WTC11 (cell line): ENCODE results near the gene MPC1. TPM values are rescaled to one million over a fixed set of nuclear protein-coding genes. Genes with fewer than 3 reads are reported as not detected.
"Not testable (repeated sequence)": the region's sequence is repeated elsewhere in the genome, so short reads cannot be mapped to it uniquely, and the experiment has no call there.

Experiments
- ATAC-seq: fragments of 200-7000 bp; cut with Tn5 transposase; 2 replicates; pipeline ENCODE4 v1.10.0; 2021; ENCODE audit warnings: mild to moderate bottlenecking, moderate library complexity
- CTCF ChIA-PET: fragments of 300-600 bp; sonication (Branson Sonifier 250); formaldehyde crosslinking; loops from one replicate; lab custom pipeline; 2021; ENCODE audit warnings: antibody characterized with exemption; lab: Charles Lee
- POLR2A ChIA-PET: fragments of 350-600 bp; sonication (Branson Sonifier 250); formaldehyde crosslinking; loops from one replicate; lab custom pipeline; 2021; ENCODE audit warnings: antibody characterized with exemption; lab: Charles Lee
- DNase-seq: peaks from one replicate; pipeline ENCODE4 v3.0.0; 2021; ENCODE audit warnings: low spot score
- H3K27ac Mint-ChIP-seq: 2 replicates; pipeline ENCODE4 v1.8.0; 2021; ENCODE audit warnings: mixed read lengths
- H3K27me3 Mint-ChIP-seq: 2 replicates; pipeline ENCODE4 v1.8.0; 2021; ENCODE audit warnings: low read depth, mild to moderate bottlenecking, moderate library complexity, mixed read lengths
- H3K36me3 Mint-ChIP-seq: 2 replicates; pipeline ENCODE4 v1.8.0; 2021; ENCODE audit warnings: mixed read lengths
- H3K4me1 Mint-ChIP-seq: 2 replicates; pipeline ENCODE4 v1.8.0; 2022; ENCODE audit warnings: mixed read lengths
- H3K4me3 Mint-ChIP-seq: 2 replicates; pipeline ENCODE4 v1.8.0; 2021; ENCODE audit warnings: mild to moderate bottlenecking, moderate library complexity, mixed read lengths
- H3K9me3 Mint-ChIP-seq: 2 replicates; pipeline ENCODE4 v1.8.0; 2021; ENCODE audit warnings: mixed read lengths
- ATF1 ChIP-seq: sonication (generic); formaldehyde crosslinking; IDR thresholded peaks from 2 replicates; pipeline ENCODE4 v1.8.1; 2023; ENCODE audit warnings: mild to moderate bottlenecking, moderate library complexity, missing genetic modification reagents
- CREM ChIP-seq: sonication (generic); formaldehyde crosslinking; IDR thresholded peaks from 2 replicates; pipeline ENCODE4 v1.8.1; 2022; ENCODE audit warnings: mild to moderate bottlenecking, missing genetic modification reagents, moderate library complexity
- FOXK1 ChIP-seq: sonication (generic); formaldehyde crosslinking; IDR thresholded peaks from 2 replicates; pipeline ENCODE4 v1.8.0; 2022; ENCODE audit warnings: mild to moderate bottlenecking, moderate library complexity, missing genetic modification reagents
- IRF2 ChIP-seq: sonication (generic); formaldehyde crosslinking; IDR thresholded peaks from 2 replicates; pipeline ENCODE4 v1.8.0; 2022; ENCODE audit warnings: low read depth, missing genetic modification reagents, borderline replicate concordance
- NR2C2 ChIP-seq: sonication (generic); formaldehyde crosslinking; IDR thresholded peaks from 2 replicates; pipeline ENCODE4 v1.8.0; 2022; ENCODE audit warnings: mild to moderate bottlenecking, missing genetic modification reagents
- NR3C1 ChIP-seq: sonication (generic); formaldehyde crosslinking; conservative IDR thresholded peaks from 2 replicates; pipeline ENCODE4 v1.8.1; 2023; ENCODE audit warnings: low read depth, mild to moderate bottlenecking, missing genetic modification reagents
- RELA ChIP-seq: sonication (generic); formaldehyde crosslinking; IDR thresholded peaks from 2 replicates; pipeline ENCODE4 v1.8.1; 2022; ENCODE audit warnings: missing genetic modification reagents, mild to moderate bottlenecking, borderline replicate concordance
- SMAD4 ChIP-seq: sonication (generic); formaldehyde crosslinking; IDR thresholded peaks from 2 replicates; pipeline ENCODE4 v1.8.0; 2022; ENCODE audit warnings: mild to moderate bottlenecking, missing genetic modification reagents
- SP1 ChIP-seq: sonication (generic); formaldehyde crosslinking; conservative IDR thresholded peaks from 2 replicates; pipeline ENCODE4 v1.8.1; 2022; ENCODE audit warnings: missing genetic modification reagents
- total RNA-seq: library from RNA; stranded (reverse); gene quantifications from 3 replicates; pipeline ENCODE4 v1.2.3, GENCODE V29; 2021
- TF ChIP-seq, protein P1 (sequence below): sonication (generic); formaldehyde crosslinking; IDR thresholded peaks from 2 replicates; pipeline ENCODE4 v1.8.1; 2023; ENCODE audit warnings: mild to moderate bottlenecking, missing genetic modification reagents, borderline replicate concordance
- TF ChIP-seq, protein P2 (sequence below): sonication (generic); formaldehyde crosslinking; IDR thresholded peaks from 2 replicates; pipeline ENCODE4 v1.8.0; 2022; ENCODE audit warnings: mild to moderate bottlenecking, missing genetic modification reagents
- TF ChIP-seq, protein P3 (sequence below): sonication (generic); formaldehyde crosslinking; IDR thresholded peaks from 2 replicates; pipeline ENCODE4 v1.8.0; 2022; ENCODE audit warnings: mild to moderate bottlenecking, missing genetic modification reagents
- TF ChIP-seq, protein P4 (sequence below): fragments of 250-450 bp; sonication (Bioruptor Pico); IDR thresholded peaks from 2 replicates; pipeline ENCODE4 v1.9.0; 2021; ENCODE audit warnings: moderate library complexity, mild to moderate bottlenecking, inconsistent platforms, borderline replicate concordance
- TF ChIP-seq, protein P5 (sequence below): sonication (generic); formaldehyde crosslinking; IDR thresholded peaks from 2 replicates; pipeline ENCODE4 v1.8.1; 2023; ENCODE audit warnings: mild to moderate bottlenecking, missing genetic modification reagents, moderate library complexity
- TF ChIP-seq, protein P6 (sequence below): sonication (generic); formaldehyde crosslinking; conservative IDR thresholded peaks from 2 replicates; pipeline ENCODE4 v1.8.1; 2023; ENCODE audit warnings: mild to moderate bottlenecking, low read depth, missing genetic modification reagents, moderate library complexity
- TF ChIP-seq, protein P7 (sequence below): sonication (generic); formaldehyde crosslinking; IDR thresholded peaks from 2 replicates; pipeline ENCODE4 v1.8.0; 2022; ENCODE audit warnings: mild to moderate bottlenecking, missing genetic modification reagents

MPC1 gene
- total RNA-seq, 1 experiment from 2014 or later = 10.7 TPM

DNA sequence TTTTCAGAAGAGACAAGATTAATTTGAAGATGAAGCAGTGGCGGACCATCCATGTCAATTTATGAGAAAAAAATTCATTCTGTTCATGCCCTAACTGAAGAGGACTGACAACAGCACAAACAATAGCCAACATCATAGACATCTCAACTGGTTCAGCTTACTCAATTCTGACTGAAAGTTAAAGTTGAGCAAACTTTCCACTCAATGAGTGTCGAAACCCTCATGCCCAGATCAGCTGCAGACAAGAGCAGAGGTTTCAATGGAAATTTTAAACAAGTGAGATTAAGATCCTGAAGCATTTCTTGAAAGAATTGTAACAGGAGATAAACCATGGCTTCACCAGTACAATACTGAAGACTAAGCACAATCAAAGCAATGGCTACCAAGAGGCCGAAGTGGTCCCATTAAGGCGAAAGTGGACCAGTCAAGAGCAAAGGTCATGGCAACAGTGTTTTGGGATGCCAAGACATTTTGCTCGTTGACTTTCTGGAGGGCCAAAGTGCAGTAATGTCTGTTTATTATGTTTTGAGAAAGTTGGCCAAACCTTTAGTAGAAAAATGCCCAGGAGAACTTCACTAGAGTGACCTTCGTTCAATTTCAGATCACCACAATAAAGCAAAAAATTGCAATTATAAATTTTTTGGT lies 34.3 kb downstream of the MPC1 start (continued):
- TF ChIP-seq, protein P1, sequence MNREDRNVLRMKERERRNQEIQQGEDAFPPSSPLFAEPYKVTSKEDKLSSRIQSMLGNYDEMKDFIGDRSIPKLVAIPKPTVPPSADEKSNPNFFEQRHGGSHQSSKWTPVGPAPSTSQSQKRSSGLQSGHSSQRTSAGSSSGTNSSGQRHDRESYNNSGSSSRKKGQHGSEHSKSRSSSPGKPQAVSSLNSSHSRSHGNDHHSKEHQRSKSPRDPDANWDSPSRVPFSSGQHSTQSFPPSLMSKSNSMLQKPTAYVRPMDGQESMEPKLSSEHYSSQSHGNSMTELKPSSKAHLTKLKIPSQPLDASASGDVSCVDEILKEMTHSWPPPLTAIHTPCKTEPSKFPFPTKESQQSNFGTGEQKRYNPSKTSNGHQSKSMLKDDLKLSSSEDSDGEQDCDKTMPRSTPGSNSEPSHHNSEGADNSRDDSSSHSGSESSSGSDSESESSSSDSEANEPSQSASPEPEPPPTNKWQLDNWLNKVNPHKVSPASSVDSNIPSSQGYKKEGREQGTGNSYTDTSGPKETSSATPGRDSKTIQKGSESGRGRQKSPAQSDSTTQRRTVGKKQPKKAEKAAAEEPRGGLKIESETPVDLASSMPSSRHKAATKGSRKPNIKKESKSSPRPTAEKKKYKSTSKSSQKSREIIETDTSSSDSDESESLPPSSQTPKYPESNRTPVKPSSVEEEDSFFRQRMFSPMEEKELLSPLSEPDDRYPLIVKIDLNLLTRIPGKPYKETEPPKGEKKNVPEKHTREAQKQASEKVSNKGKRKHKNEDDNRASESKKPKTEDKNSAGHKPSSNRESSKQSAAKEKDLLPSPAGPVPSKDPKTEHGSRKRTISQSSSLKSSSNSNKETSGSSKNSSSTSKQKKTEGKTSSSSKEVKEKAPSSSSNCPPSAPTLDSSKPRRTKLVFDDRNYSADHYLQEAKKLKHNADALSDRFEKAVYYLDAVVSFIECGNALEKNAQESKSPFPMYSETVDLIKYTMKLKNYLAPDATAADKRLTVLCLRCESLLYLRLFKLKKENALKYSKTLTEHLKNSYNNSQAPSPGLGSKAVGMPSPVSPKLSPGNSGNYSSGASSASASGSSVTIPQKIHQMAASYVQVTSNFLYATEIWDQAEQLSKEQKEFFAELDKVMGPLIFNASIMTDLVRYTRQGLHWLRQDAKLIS = no peak
- no peak for TF ChIP-seq FOXK1 (CRISPR knock-in tag)

DNA sequence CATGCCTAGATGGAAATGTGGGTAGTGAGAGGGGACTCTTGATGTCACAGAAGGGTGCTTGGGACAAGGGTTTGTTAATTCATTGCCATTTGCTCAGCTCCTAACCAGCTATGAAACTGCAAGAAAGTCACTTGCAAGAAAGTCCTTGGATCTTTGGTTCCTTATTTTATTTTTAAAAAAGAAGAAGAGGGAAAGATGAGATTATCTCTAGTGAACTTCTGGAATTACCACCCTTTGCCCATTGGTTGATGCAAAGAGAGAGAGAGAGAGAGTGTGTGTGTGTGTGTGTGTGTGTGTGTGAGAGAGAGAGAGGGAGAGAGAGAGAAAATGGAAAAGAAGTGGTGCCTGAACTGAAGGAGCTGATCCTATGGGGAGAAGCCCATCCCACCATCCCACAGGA lies 35.8 kb downstream of the MPC1 start:
- no peak for DNase-seq
- peaks cover 13% of the 10 kb centered on the region for H3K36me3 Mint-ChIP-seq
- H3K4me1 Mint-ChIP-seq = peaks cover 12% of the 10 kb centered on the region
- TF ChIP-seq, protein P2, sequence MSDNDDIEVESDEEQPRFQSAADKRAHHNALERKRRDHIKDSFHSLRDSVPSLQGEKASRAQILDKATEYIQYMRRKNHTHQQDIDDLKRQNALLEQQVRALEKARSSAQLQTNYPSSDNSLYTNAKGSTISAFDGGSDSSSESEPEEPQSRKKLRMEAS (CRISPR knock-in tag) = no peak
- TF ChIP-seq, protein P3, sequence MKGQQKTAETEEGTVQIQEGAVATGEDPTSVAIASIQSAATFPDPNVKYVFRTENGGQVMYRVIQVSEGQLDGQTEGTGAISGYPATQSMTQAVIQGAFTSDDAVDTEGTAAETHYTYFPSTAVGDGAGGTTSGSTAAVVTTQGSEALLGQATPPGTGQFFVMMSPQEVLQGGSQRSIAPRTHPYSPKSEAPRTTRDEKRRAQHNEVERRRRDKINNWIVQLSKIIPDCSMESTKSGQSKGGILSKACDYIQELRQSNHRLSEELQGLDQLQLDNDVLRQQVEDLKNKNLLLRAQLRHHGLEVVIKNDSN (CRISPR knock-in tag) = no peak
- TF ChIP-seq NR3C1 (CRISPR knock-in tag) (no peak), ATF1 (CRISPR knock-in tag) (no peak)
- TF ChIP-seq, protein P4, sequence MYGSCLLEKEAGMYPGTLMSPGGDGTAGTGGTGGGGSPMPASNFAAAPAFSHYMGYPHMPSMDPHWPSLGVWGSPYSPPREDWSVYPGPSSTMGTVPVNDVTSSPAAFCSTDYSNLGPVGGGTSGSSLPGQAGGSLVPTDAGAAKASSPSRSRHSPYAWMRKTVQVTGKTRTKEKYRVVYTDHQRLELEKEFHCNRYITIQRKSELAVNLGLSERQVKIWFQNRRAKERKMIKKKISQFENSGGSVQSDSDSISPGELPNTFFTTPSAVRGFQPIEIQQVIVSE (CRISPR knock-in tag) = no peak
- TF ChIP-seq, protein P5, sequence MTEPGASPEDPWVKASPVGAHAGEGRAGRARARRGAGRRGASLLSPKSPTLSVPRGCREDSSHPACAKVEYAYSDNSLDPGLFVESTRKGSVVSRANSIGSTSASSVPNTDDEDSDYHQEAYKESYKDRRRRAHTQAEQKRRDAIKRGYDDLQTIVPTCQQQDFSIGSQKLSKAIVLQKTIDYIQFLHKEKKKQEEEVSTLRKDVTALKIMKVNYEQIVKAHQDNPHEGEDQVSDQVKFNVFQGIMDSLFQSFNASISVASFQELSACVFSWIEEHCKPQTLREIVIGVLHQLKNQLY (CRISPR knock-in tag) = no peak
- TF ChIP-seq, protein P6, sequence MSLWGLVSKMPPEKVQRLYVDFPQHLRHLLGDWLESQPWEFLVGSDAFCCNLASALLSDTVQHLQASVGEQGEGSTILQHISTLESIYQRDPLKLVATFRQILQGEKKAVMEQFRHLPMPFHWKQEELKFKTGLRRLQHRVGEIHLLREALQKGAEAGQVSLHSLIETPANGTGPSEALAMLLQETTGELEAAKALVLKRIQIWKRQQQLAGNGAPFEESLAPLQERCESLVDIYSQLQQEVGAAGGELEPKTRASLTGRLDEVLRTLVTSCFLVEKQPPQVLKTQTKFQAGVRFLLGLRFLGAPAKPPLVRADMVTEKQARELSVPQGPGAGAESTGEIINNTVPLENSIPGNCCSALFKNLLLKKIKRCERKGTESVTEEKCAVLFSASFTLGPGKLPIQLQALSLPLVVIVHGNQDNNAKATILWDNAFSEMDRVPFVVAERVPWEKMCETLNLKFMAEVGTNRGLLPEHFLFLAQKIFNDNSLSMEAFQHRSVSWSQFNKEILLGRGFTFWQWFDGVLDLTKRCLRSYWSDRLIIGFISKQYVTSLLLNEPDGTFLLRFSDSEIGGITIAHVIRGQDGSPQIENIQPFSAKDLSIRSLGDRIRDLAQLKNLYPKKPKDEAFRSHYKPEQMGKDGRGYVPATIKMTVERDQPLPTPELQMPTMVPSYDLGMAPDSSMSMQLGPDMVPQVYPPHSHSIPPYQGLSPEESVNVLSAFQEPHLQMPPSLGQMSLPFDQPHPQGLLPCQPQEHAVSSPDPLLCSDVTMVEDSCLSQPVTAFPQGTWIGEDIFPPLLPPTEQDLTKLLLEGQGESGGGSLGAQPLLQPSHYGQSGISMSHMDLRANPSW (CRISPR knock-in tag) = no peak
- TF ChIP-seq, all 79 proteins: peak for 0
- Mint-ChIP-seq H3K4me3 (no peak overlapping the region), H3K9me3 (peaks cover 30% of the 10 kb centered on the region), H3K27ac (no peak overlapping the region), H3K27me3 (peaks cover 8% of the 10 kb centered on the region)
- ATAC-seq = no peak
- POLR2A ChIA-PET = no interaction called here
- CTCF ChIA-PET = no interaction called here

DNA sequence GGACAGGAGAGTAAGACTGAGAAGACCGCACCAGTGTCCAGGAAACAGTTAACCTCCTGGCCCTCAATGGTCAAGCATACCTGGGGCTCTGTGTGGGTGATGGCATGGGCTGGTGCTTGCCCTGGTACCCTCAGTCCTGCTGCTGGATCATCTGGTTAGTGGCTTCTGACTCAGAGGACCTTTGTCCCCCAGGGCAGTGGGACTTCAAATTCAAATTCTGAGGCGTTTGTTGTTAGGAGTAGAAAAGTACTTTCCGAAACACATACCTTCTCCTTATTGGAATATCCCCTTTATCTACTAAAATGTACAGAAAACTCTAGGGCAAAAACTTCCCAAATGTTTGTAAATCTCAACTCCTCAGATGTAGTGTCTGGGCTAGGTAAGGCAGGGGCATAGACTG lies 36.3 kb downstream of the MPC1 start:
- no peak overlapping the region for H3K27ac Mint-ChIP-seq
- H3K36me3 Mint-ChIP-seq = peaks cover 13% of the 10 kb centered on the region
- H3K9me3 Mint-ChIP-seq = peaks cover 30% of the 10 kb centered on the region
- H3K4me1 Mint-ChIP-seq = peaks cover 13% of the 10 kb centered on the region
- CTCF ChIA-PET = no interaction called here
- no peak overlapping the region for H3K4me3 Mint-ChIP-seq
- TF ChIP-seq, protein P7, sequence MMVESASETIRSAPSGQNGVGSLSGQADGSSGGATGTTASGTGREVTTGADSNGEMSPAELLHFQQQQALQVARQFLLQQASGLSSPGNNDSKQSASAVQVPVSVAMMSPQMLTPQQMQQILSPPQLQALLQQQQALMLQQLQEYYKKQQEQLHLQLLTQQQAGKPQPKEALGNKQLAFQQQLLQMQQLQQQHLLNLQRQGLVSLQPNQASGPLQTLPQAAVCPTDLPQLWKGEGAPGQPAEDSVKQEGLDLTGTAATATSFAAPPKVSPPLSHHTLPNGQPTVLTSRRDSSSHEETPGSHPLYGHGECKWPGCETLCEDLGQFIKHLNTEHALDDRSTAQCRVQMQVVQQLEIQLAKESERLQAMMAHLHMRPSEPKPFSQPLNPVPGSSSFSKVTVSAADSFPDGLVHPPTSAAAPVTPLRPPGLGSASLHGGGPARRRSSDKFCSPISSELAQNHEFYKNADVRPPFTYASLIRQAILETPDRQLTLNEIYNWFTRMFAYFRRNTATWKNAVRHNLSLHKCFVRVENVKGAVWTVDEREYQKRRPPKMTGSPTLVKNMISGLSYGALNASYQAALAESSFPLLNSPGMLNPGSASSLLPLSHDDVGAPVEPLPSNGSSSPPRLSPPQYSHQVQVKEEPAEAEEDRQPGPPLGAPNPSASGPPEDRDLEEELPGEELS (CRISPR knock-in tag) = no peak
- TF ChIP-seq CREM (CRISPR knock-in tag) (no peak), SP1 (no peak), NR2C2 (CRISPR knock-in tag) (no peak), FOXK1 (CRISPR knock-in tag) (no peak), IRF2 (CRISPR knock-in tag) (no peak), RELA (CRISPR knock-in tag) (no peak), SMAD4 (CRISPR knock-in tag) (no peak)
- TF ChIP-seq, all 79 proteins: peak for 0
- POLR2A ChIA-PET = no interaction called here
- no peak for ATAC-seq
- no peak for DNase-seq
- H3K27me3 Mint-ChIP-seq = peaks cover 8% of the 10 kb centered on the region

DNA sequence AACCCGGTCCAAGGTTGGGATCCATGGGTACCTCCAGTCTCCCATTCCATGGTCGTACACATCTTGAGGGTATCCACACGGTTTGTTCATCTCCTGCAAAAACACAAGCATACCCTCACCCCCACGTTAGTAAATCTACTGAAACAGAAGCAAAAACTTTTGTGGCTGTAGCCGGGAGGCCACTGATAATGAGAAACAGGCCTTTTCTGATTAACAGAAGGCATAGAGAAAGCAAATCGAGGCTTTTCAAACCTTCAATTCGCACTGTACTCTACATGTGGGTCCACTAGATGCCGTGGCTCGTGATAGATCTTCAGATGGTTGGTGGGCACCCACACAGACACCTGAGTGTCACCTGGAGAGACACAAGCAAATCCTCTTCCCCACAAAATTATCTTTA lies 37.1 kb downstream of the MPC1 start:
- peaks cover 15% of the 10 kb centered on the region for H3K4me1 Mint-ChIP-seq
- peaks cover 13% of the 10 kb centered on the region for H3K36me3 Mint-ChIP-seq
- H3K27me3 Mint-ChIP-seq, H3K27ac Mint-ChIP-seq, H3K4me3 Mint-ChIP-seq, CTCF ChIA-PET, POLR2A ChIA-PET, ATAC-seq, DNase-seq: not testable (repeated sequence)
- peaks cover 28% of the 10 kb centered on the region for H3K9me3 Mint-ChIP-seq
